ENCODE measurements around the gene MEGF11. TPM values are rescaled to one million over a fixed set of nuclear protein-coding genes. Genes with fewer than 3 reads are reported as not detected.

Gene MEGF11
- total and polyA plus RNA-seq, 4 donors: 6.2 to 20.3 (median 14.0) TPM

GRCh38 chr15:66107070-66107469 lies 146.5 kb downstream of the MEGF11 start:
- DNase-seq (ENCODE audit: low read depth in 4 of 6, low spot score in 6 of 6): no peak
- Histone ChIP-seq H3K27me3 (ENCODE audit: control insufficient read depth, insufficient read depth, low read length) (peaks cover 4% of the 10 kb centered on the region), H3K27ac (ENCODE audit: low read depth, low read length) (no peak overlapping the region)

GRCh38 chr15:66105286-66106265 lies 148.0 kb downstream of the MEGF11 start:
- WGBS (ENCODE audit: insufficient coverage): 80% methylated on average over 2 of the region's 9 CpGs
- DNase-seq (ENCODE audit: low read depth in 4 of 6, low spot score in 6 of 6): peak in 3 of 6 donors; percentile 31 to 62 (median 57)
- Histone ChIP-seq H3K4me3 (ENCODE audit: low read depth, low read length) (no peak overlapping the region), H3K27ac (ENCODE audit: low read depth, low read length) (no peak overlapping the region), H3K9me3 (ENCODE audit: control insufficient read depth, insufficient read depth, low read length) (no peaks in the 10 kb centered on the region), H3K36me3 (ENCODE audit: control insufficient read depth, insufficient read depth, low read length) (no peaks in the 10 kb centered on the region), H3K4me1 (ENCODE audit: control insufficient read depth, insufficient read depth, low read length) (peaks cover 31% of the 10 kb centered on the region), H3K27me3 (ENCODE audit: control insufficient read depth, insufficient read depth, low read length) (peaks cover 4% of the 10 kb centered on the region)

More at GRCh38 chr15:66107070-66107469, 146.5 kb downstream of the MEGF11 start:
- H3K36me3 ChIP-seq (ENCODE audit: control insufficient read depth, insufficient read depth, low read length): no peaks in the 10 kb centered on the region
- H3K4me1 ChIP-seq (ENCODE audit: control insufficient read depth, insufficient read depth, low read length): peaks cover 31% of the 10 kb centered on the region
- H3K9me3 ChIP-seq (ENCODE audit: control insufficient read depth, insufficient read depth, low read length): no peaks in the 10 kb centered on the region
- WGBS (ENCODE audit: insufficient coverage): 89% methylated on average over 5 of the region's 7 CpGs
- H3K4me3 ChIP-seq (ENCODE audit: low read depth, low read length): no peak overlapping the region

- Histone ChIP-seq H3K9me3 (ENCODE audit: control insufficient read depth, insufficient read depth, low read length) (no peaks in the 10 kb centered on the region), H3K27me3 (ENCODE audit: control insufficient read depth, insufficient read depth, low read length) (peaks cover 4% of the 10 kb centered on the region), H3K4me1 (ENCODE audit: control insufficient read depth, insufficient read depth, low read length) (peaks cover 24% of the 10 kb centered on the region), H3K36me3 (ENCODE audit: control insufficient read depth, insufficient read depth, low read length) (no peaks in the 10 kb centered on the region), H3K27ac (ENCODE audit: low read depth, low read length) (no peak overlapping the region), H3K4me3 (ENCODE audit: low read depth, low read length) (no peak overlapping the region)
- DNase-seq (ENCODE audit: low read depth in 4 of 6, low spot score in 6 of 6): no peak
- 98% methylated on average over 3 of the region's 3 CpGs for WGBS (ENCODE audit: insufficient coverage)
Observed at GRCh38 chr15:66103293-66103590, 150.3 kb downstream of the MEGF11 start.

- Histone ChIP-seq H3K9me3 (ENCODE audit: control insufficient read depth, insufficient read depth, low read length) (no peaks in the 10 kb centered on the region), H3K4me1 (ENCODE audit: control insufficient read depth, insufficient read depth, low read length) (peaks cover 24% of the 10 kb centered on the region), H3K27ac (ENCODE audit: low read depth, low read length) (no peak overlapping the region), H3K36me3 (ENCODE audit: control insufficient read depth, insufficient read depth, low read length) (no peaks in the 10 kb centered on the region), H3K4me3 (ENCODE audit: low read depth, low read length) (no peak overlapping the region), H3K27me3 (ENCODE audit: control insufficient read depth, insufficient read depth, low read length) (peaks cover 2% of the 10 kb centered on the region)
- WGBS (ENCODE audit: insufficient coverage): 80% methylated on average over 4 of the region's 5 CpGs
- DNase-seq (ENCODE audit: low read depth in 4 of 6, low spot score in 6 of 6): no peak
Observed at GRCh38 chr15:66102563-66103292, 150.8 kb downstream of the MEGF11 start.

GRCh38 chr15:66101715-66102395 lies 151.7 kb downstream of the MEGF11 start:
- Histone ChIP-seq H3K27ac (ENCODE audit: low read depth, low read length) (no peak overlapping the region), H3K4me3 (ENCODE audit: low read depth, low read length) (no peak overlapping the region), H3K4me1 (ENCODE audit: control insufficient read depth, insufficient read depth, low read length) (peaks cover 31% of the 10 kb centered on the region), H3K9me3 (ENCODE audit: control insufficient read depth, insufficient read depth, low read length) (no peaks in the 10 kb centered on the region), H3K36me3 (ENCODE audit: control insufficient read depth, insufficient read depth, low read length) (no peaks in the 10 kb centered on the region), H3K27me3 (ENCODE audit: control insufficient read depth, insufficient read depth, low read length) (peaks cover 2% of the 10 kb centered on the region)
- 64% methylated on average over 4 of the region's 10 CpGs for WGBS (ENCODE audit: insufficient coverage)
- DNase-seq (ENCODE audit: low read depth in 4 of 6, low spot score in 6 of 6): peak in 1 of 6 donors; percentile 34

GRCh38 chr15:66100761-66101160 lies 152.8 kb downstream of the MEGF11 start:
- peaks cover 28% of the 10 kb centered on the region for H3K4me1 ChIP-seq (ENCODE audit: control insufficient read depth, insufficient read depth, low read length)
- no peaks in the 10 kb centered on the region for H3K9me3 ChIP-seq (ENCODE audit: control insufficient read depth, insufficient read depth, low read length)
- no peaks in the 10 kb centered on the region for H3K36me3 ChIP-seq (ENCODE audit: control insufficient read depth, insufficient read depth, low read length)
- WGBS (ENCODE audit: insufficient coverage): 85% methylated on average over 9 of the region's 10 CpGs
- H3K4me3 ChIP-seq (ENCODE audit: low read depth, low read length): no peak overlapping the region
- DNase-seq (ENCODE audit: low read depth in 4 of 6, low spot score in 6 of 6): no peak
- H3K27ac ChIP-seq (ENCODE audit: low read depth, low read length): no peak overlapping the region
- H3K27me3 ChIP-seq (ENCODE audit: control insufficient read depth, insufficient read depth, low read length): peaks cover 2% of the 10 kb centered on the region

GRCh38 chr15:66099950-66100671 lies 153.4 kb downstream of the MEGF11 start:
- H3K4me1 ChIP-seq (ENCODE audit: control insufficient read depth, insufficient read depth, low read length): peaks cover 27% of the 10 kb centered on the region
- H3K36me3 ChIP-seq (ENCODE audit: control insufficient read depth, insufficient read depth, low read length): no peaks in the 10 kb centered on the region
- no peak for DNase-seq (ENCODE audit: low read depth in 4 of 6, low spot score in 6 of 6)
- no peaks in the 10 kb centered on the region for H3K9me3 ChIP-seq (ENCODE audit: control insufficient read depth, insufficient read depth, low read length)
- H3K4me3 ChIP-seq (ENCODE audit: low read depth, low read length): no peak overlapping the region
- WGBS (ENCODE audit: insufficient coverage): 77% methylated on average over 13 of the region's 15 CpGs
- peaks cover 2% of the 10 kb centered on the region for H3K27me3 ChIP-seq (ENCODE audit: control insufficient read depth, insufficient read depth, low read length)
- H3K27ac ChIP-seq (ENCODE audit: low read depth, low read length): no peak overlapping the region

- Histone ChIP-seq H3K27ac (ENCODE audit: low read depth, low read length) (no peak overlapping the region), H3K27me3 (ENCODE audit: control insufficient read depth, insufficient read depth, low read length) (no peaks in the 10 kb centered on the region), H3K4me3 (ENCODE audit: low read depth, low read length) (no peak overlapping the region), H3K9me3 (ENCODE audit: control insufficient read depth, insufficient read depth, low read length) (no peaks in the 10 kb centered on the region), H3K36me3 (ENCODE audit: control insufficient read depth, insufficient read depth, low read length) (no peaks in the 10 kb centered on the region), H3K4me1 (ENCODE audit: control insufficient read depth, insufficient read depth, low read length) (peaks cover 21% of the 10 kb centered on the region)
- WGBS (ENCODE audit: insufficient coverage): 59% methylated on average over 5 of the region's 5 CpGs
- no peak for DNase-seq (ENCODE audit: low read depth in 4 of 6, low spot score in 6 of 6)
Observed at GRCh38 chr15:66098022-66098363, 155.6 kb downstream of the MEGF11 start.
